Activated effector memory CD4-positive, alpha-beta T cell treated with anti-CD3 and anti-CD28 coated beads, Interleukin-2, amount 50 U/mL, for 16 hours (primary cell): ENCODE measurements around the gene SOX5.

ENCODE experiments used
- DNase-seq: peaks from one replicate; pipeline ENCODE4 v3.0.0-alpha.2; 2020

The SOX5 gene

DNA sequence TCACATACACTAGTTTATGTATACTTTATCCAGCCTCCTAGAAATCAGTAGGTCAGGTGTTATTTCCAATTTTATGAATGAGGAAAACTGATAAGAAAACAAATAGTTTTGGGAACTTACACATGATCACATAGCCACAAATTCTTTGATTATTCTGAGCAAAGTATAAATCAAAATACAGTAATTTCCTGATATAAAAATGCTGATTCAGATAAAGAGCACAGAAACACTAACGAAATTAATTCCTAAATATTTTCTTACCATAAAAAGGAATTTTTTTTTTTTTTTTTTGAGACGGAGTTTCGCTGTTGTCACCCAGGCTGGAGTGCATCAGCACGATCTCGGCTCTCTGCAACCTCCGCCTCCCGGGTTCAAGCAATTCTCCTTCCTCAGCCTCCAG is 275.4 kb downstream of the SOX5 start:
- no peak for DNase-seq

DNA sequence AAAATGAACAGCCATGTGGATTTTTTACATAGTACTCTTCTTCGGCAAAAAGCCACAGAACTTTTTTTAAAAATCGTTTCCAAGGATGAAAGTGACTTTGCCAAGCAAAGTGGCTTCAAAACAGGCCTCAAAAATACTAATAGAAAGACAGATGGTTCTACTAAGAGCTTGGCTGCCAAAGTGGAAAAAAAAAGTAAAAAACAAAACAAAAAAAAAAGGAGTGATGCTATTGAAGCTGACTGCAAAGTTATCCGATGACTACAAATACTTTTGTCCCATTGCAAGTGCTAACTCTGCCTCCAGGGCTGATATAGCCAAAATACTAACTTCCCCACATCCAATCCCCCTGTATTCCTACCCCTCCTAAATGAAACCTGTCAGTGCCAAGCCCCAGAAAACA is 277.6 kb downstream of the SOX5 start:
- no peak for DNase-seq

DNA sequence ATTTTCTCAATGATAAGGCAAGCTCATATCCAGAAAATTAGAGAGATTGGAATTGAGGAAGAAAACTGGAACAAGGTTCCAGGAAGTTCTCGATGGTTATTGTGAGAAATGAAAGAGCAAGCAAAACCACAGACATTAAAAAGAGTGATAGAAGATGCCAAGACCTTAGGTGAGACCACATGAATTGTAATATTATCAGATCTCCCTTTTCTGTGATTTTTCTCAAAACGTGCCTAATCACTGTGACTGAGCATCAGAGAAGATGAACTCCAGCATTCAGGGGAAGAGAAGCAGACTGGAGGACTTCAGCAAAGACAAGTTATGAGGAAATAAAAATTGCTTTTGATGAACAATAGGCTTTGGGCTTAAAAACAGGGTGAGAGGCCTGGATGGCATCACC is 278.8 kb downstream of the SOX5 start:
- DNase-seq: no peak

GRCh38 chr12:23669691-23670090 is 279.8 kb downstream of the SOX5 start:
- DNase-seq: no peak

- DNase-seq: no peak
These were observed 282.6 kb downstream of the SOX5 start for GRCh38 chr12:23666866-23667265.

GRCh38 chr12:23662966-23663365 is 286.5 kb downstream of the SOX5 start:
- no peak for DNase-seq

GRCh38 chr12:23659131-23659530 is 290.3 kb downstream of the SOX5 start:
- no peak for DNase-seq

DNA sequence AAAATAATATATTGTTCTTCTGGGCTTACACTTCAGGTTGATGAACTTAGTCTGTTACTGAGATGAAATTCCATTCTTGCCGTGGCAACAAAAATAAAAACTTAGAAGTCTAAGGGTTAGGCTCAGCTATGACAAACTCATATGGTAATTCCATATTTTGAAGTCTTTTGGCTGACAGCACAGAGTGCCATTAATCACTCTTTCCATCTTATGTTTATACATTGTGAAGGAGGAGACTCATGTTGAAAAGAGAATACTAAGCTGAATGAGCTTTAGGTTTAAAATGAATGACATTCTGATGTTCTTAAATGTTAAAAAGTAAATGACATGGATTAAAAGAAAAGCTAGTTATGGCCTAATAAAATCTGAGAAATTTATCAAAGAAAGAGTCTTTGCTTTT is 291.9 kb downstream of the SOX5 start:
- DNase-seq: no peak

DNA sequence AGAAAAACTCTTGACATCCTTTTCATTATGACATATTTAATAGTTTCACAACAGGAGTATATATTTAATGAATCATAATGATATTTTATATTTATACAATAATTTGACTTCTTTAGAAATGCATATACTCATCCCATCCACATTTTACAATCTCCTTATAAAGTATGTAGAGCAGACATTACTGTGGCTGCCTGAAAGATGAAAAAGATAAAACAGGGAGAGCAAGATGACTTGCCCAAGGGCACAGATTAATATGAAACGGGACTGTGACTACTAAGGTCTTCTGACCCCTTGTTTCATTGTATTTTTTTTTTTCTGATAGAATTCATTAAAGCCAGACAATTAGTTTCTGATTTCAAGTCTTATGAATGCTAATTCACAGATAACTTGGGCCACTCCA is 293.6 kb downstream of the SOX5 start:
- DNase-seq: no peak

DNA sequence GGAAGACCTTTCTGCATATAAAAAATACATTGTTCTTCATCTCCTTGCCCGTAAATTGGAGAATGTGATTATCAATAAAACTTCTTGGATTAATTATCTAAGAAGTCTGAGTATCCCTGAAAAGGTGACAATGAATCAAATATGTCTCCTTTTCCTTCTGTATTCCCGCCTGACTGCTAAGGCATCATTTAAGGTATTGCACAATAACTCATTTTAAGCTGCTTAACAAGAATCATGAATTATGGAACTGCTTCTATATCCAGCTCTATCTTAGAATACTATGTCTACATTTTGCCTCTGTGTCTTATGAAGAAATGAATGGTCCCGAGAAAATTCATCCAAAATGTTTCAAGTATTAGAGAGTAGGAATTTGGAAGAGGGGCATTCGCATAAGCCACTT is 294.4 kb downstream of the SOX5 start:
- DNase-seq: no peak

DNA sequence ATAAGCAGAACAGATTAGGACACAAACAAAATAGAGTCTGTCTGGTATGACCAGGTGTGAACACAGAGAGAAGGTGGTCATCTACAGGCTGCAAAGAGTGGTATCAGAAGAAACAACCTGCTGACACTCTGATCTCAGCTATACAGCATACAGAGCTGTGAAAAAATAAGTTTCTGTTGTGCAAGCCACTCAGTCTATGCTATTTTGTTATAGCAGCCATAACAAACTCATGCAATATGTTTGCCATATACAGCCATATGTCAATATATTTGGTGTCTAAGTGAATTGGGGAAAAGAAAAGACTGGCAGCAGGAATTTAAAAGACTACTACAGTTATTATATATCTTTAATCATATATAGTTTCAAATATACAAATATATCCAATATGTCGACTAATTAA is 300.9 kb downstream of the SOX5 start:
- DNase-seq: no peak

DNA sequence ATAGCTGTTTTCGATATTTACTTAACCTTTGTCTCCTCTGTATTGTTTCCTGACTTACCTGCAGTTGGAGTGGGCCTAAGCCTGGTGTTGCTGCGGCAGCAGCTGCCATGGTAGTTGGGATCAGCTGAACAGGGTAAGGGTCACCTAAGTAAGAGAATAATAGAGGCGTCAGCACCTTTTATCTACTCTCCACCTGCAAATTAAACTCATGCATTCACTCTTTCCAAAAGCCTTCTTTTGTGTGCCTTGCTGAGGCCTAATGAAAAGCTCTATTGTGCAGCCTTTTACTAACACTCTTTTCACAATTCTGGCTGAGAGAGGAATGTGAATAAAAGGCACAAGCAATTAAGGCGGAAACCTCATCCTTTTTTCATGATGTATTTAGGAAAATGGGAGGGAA is 308.7 kb downstream of the SOX5 start:
- no peak for DNase-seq

DNA sequence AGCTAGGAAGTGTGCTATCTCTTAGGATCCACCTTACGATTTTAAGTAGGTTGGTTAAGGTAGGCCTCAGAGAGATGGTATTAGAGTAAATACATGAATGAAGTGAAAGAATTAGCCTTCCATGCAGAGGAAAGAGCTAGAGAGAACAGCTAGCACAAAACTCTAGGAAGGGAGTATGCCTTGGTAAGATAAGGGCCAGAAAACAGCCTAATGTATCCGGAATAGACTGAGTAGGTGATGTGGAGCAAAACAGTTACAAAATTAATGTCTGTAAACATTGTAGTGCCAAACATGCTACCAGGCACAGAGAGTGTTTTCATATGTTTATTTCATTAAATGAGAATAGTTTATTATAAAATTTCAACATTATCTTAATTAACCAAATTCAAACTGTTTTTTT is 315.1 kb downstream of the SOX5 start:
- DNase-seq: no peak

DNA sequence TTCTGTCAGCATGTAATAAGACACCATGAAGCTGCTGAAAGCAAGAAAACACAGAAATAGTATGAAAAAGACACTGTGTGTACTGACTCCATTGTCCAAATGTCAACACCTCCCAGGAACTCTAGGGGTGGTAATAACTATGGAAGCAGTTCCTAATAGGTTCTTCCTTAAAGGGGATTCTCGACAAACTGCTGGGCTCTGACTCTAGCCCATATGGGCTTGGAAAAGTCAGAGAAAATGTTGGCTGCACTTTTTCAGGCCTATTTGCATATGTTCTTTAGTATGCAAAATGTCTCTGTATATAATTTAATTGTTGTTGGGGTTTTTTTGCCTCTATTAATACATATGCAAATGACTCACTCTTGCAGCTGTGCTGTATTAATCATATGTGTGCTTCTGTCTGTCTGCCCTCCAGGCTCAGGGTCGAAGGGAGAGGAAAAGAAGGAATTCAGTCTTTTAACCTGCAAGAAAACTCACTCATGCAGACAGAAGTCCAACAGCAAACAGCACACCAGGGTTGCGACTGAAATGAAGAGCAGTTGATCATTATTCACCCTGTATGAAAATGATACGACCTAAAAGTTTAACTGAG is 317.6 kb downstream of the SOX5 start:
- no peak for DNase-seq

GRCh38 chr12:23630524-23630923 is 318.9 kb downstream of the SOX5 start:
- DNase-seq: no peak

DNA sequence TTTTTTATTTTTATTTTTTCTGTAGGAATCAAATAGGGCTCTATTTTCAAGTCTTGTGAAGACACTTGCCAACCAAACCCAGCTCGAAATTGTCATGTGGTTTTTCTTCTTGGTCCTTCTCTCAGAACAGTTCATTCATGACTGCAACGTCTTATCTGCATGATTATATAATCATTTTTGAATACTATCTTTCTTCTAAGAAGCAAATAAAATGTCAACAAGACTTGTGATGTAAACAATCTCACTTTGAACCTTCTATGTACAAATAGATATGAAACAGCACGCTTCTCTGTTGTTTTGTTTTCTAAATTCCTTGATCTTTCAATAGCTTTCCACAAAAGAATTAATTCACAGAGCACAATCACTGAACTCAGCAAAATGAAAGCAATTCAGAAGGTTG is 320.7 kb downstream of the SOX5 start:
- DNase-seq: no peak

GRCh38 chr12:23626791-23627190 is 322.7 kb downstream of the SOX5 start:
- no peak for DNase-seq

DNA sequence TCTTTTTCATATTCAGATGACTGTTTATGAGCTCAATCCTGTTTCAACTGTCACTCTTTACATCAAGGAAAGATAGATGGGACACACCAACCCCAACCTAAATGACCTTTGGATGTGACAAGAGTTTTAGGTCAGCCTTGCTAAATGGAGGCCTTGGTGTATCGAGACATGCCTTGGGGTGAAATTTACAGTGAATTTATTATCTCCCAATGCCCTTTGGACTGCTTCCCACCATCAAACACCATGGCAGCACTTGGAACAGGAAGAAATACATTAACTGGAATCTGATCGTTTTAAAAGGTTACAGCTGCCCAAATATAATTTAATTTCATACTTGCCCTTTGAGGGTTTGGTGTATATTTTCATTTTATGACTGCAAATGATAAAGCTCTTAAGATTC is 327.6 kb downstream of the SOX5 start:
- no peak for DNase-seq

DNA sequence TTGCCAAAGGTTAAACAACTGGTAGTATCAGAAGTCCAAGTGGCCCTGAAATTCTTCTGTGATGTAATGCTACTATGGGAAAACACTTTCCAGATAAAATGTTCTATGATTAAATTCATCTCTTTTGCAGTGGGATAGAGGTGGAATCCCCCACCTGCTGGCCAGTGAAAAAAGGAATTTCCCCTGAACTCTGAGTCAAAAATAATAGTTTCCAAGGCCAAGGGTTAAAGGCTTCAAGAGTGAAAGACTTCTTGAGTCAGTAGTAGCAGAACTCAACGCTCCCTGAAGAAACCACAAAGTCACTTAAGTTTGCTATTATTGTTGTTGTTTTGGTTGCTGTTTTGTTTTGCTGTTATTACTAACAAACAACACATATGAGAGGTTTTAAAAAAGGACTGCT is 330.8 kb downstream of the SOX5 start:
- DNase-seq: no peak

DNA sequence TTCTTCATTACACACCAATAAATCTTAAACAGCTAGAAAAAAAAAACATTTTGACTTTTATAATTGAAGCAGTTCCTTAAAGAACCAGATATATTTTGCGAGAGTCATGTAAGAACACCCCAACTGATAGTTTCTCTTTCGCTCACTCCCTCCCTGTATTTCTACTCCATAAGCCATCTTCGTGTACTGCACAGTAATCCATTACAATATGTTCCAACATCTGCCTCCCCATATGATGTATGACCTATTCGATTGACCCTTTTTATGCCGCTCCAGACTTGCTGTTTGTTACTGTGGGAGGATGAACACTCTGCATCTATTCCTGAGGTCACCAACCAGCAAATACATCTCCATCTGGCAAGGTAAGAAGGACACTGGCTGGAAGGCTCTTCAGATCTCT is 331.7 kb downstream of the SOX5 start:
- DNase-seq: no peak

DNA sequence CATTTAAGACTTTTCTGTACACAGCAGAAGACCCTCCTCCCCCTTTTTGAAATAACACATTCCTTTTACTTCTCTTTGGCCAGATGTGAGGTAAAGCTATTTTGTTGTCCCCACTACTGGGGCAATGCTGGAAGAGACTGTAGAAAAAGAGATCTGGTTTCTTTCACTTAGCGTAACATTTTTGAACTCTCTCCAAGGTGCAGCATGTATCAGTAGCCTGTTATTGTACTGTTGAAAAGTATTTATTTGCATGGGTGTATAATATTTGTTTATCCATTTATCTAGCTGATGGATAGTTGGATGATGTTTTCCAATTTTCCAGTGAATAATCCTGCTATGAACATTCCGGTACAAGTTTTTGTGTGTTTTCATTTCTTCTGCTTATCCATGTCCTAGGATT is 335.2 kb downstream of the SOX5 start:
- DNase-seq: no peak

GRCh38 chr12:23611320-23611719 is 338.1 kb downstream of the SOX5 start:
- no peak for DNase-seq

DNA sequence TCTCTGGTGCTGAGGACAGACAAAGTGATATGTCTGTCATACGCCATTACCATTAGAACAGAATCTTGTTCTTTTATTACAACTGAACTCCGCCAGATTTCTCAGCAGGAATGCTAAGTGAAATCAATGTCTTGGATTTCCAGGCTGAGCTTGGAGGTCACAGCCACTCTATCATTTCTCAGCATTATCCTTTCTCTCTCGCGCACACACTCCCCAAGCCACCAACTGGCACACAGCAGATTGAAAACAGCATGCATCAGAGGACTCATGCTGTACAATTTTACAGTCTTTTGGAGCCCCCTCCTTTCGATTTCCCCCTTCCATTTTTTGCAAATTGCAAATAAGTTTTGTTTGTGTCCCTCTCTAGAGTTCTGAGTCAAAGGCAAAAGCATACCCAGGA is 348.6 kb downstream of the SOX5 start:
- no peak for DNase-seq

DNA sequence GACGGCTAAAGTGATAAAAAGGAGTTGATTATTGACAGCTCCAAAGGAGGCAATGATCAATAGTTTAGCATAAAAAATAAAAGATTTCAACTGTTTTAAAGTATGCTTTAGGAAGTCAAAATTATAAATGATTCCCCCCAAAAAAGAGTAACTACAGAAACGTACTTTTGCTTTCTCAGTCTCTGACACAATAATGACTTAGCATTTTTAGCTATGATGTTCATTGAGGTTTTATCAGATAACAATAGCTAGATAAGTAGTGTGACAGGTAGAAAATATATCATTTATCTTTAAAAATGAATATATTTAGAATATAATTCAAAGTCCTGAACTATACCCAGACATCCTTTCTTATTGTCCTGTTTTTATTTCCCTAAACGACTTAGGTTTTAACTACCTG is 352.9 kb downstream of the SOX5 start:
- no peak for DNase-seq

- no peak for DNase-seq
These were observed 361.5 kb downstream of the SOX5 start for GRCh38 chr12:23587833-23588559.
